Heart left ventricle (tissue), 16 donors: ENCODE results near the gene LRP5. TPM values are rescaled to one million over a fixed set of nuclear protein-coding genes. Genes with fewer than 3 reads are reported as not detected.

ENCODE experiments used
- ATAC-seq, 4 donors: fragments of 200-7000 bp; cut with Tn5 transposase; one replicate each; pipeline ENCODE4 v1.9.1; 2020 to 2022; ENCODE audit warnings: moderate library complexity in 4 of 4, mild to moderate bottlenecking in 3 of 4, moderate number of reproducible peaks in 1 of 4
- DNase-seq, 5 donors: peaks; one replicate each; pipeline ENCODE4 v3.0.0-alpha.2; 2020
- H3K27ac ChIP-seq, 12 donors: fragments of 200-600 bp; sonication (generic) in 4 of 12; one replicate each; pipeline versions ENCODE4 v1.5.0 to v1.8.0; 2016 to 2022; ENCODE audit warnings: mild to moderate bottlenecking in 2 of 12
- H3K27me3 ChIP-seq, 9 donors: fragments of 200-600 bp; sonication (generic) in 2 of 9; one replicate each; pipeline versions ENCODE4 v1.5.1 to v1.8.0; 2016 to 2022; ENCODE audit warnings: mild to moderate bottlenecking in 3 of 9
- H3K36me3 ChIP-seq, 9 donors: fragments of 200-600 bp; sonication (generic) in 2 of 9; one replicate each; pipeline versions ENCODE4 v1.5.0 to v1.8.0; 2018 to 2022; ENCODE audit warnings: mild to moderate bottlenecking in 2 of 9
- H3K4me1 ChIP-seq, 12 donors: fragments of 200-600 bp; sonication (generic) in 4 of 12; one replicate each; pipeline versions ENCODE4 v1.5.0 to v1.8.0; 2016 to 2022; ENCODE audit warnings: mild to moderate bottlenecking in 3 of 12
- H3K4me3 ChIP-seq, 12 donors: fragments of 200-600 bp; sonication (generic) in 4 of 12; one replicate each; pipeline versions ENCODE4 v1.5.0 to v1.8.0; 2017 to 2022; ENCODE audit warnings: mild to moderate bottlenecking in 9 of 12, moderate library complexity in 4 of 12
- H3K9me3 ChIP-seq, 12 donors: fragments of 200-600 bp; sonication (generic) in 4 of 12; one replicate each; pipeline versions ENCODE4 v1.5.0 to v1.8.0; 2016 to 2022; ENCODE audit warnings: mild to moderate bottlenecking in 1 of 12
- POLR2A ChIP-seq, 2 donors: fragments of 450-650 bp; IDR thresholded peaks; one replicate each; pipeline ENCODE4 v1.6.1; 2017; ENCODE audit warnings: antibody characterized with exemption in 2 of 2, mild to moderate bottlenecking in 2 of 2, moderate library complexity in 2 of 2
- WGBS, 4 donors: extraction: QIAGEN DNeasy Blood & Tissue Kit in 2 of 4; methylation state at CpG; one replicate each; pipeline versions ENCODE4 v1.1.5 to v1.1.7; 2013 to 2018; 5-methylcytosine and 5-hydroxymethylcytosine counted together
- intact Hi-C, 10 donors: fragments of 100-400 bp; cut with DNase I; formaldehyde crosslinking; loops; one replicate each; pipeline versions ENCODE4 v1.11.1 to v1.14.2; 2022
- polyA plus RNA-seq, 2 donors: library from polyadenylated mRNA; stranded (reverse); fragments of 200-250 nt; gene quantifications; one replicate each; pipeline ENCODE4 v1.2.3, GENCODE V29; 2013
- total RNA-seq, 9 donors: library from RNA; depleted of rRNA in 2 of 9; stranded (reverse); fragments of >200 nt in 2 of 9; fragmentation: NEBNext Ultra II Directional in 3 of 9; extraction: Animal tissue kit (Norgen Biotek cat#: 25700) in 3 of 9; gene quantifications; one replicate each; pipeline versions ENCODE4 v1.1.0 to v1.2.4, GENCODE V29; 2016 to 2023
- TF ChIP-seq, protein P1 (sequence below), 12 donors: fragments of 200-600 bp; sonication (generic) in 4 of 12; IDR thresholded peaks; one replicate each; pipeline versions ENCODE4 v1.5.0 to v1.8.0; 2018 to 2022; ENCODE audit warnings: antibody characterized with exemption in 12 of 12, mild to moderate bottlenecking in 5 of 12
- donor health status: ischemic (EF 13 %, LVEDD 7.1; RV severe dilation, severe dysfunction).
- donor health status: healthy with polysubstance abuse.
- donor health status: DM: no; HTN: yes; CAD: no.
- donor health status: DM: no; HTN: no; CAD: no.
- donor health status: ischemic (EF 25% LVEDD 6.9; RV normal size, moderate dysfunction).
- donor health status: ischemic (EF 25% LVEDD 5.7; RV mildly dilated, moderate dysfunction).
- donor health status: healthy.
- donor health status: DM: yes; HTN: yes; CAD: no.
- donor health status: ischemic (EF 35%, LVEDD 5.7; RV mildly dilated, moderate dysfunction).
- donor health status: nonischemic (EF 11% LVEDD 7.7; RV severe dilation, severe dysfunction).
- donor health status: DM: yes; HTN: yes; CAD: no.
- donor health status: PGD.
- donor health status: ischemic (EF 29% LVEDD 5.4; RV normal size, mild dysfunction).
- donor health status: nonischemic (EF 23%, LVEDD 6.1; RV moderate dilation, normal function).

LRP5 gene
- total and polyA plus RNA-seq, 11 donors, result 30.2 to 62.5 (median 39.8) TPM

DNA sequence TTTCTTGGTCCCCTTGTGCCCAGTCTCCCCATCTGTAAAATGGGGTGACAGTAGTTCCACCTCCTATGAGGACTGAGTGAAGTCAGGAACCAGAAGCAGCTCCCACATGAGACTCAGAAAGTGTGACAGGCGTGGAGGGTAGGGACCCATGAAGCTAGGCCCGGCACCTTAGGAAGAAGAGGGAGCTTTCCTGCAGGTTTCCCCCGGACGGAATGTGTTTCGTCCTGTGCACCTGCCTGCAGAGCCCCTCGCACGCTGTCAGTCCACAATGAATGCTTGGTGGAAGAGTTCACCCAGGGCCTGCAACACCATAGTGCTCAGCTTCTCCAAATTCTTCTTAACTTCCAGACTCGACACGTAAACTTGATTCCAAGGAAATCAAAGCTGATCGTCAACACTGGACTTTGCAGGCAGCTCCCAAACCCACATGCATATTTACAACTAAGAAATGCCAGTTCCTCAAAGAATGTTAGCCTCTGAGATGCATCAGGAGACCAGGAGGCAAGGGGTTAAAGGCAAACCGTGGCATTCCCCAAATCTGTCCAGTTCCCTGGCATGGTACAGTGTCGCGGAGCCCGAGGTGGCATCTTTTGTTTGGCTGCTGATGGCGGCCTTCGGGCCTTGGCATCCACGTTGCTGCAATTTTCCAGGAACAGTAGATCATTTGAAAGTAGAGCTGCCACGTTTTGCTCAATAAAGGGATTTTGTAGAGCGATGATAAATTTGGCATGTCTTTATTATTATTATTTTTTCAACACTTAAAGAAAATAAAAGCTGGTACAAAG, 15.4 kb downstream of the LRP5 start:
- H3K27me3 ChIP-seq, result no peaks in the 10 kb centered on the region
- H3K9me3 ChIP-seq, result no peaks in the 10 kb centered on the region
- intact Hi-C loops, result loop anchor here in 2 of 10 donors (2.0 to 5.0 kb wide), 2 partner anchors 13 to 55 kb away; no protein-coding TSS in a partner anchor
- TF ChIP-seq, protein P1, sequence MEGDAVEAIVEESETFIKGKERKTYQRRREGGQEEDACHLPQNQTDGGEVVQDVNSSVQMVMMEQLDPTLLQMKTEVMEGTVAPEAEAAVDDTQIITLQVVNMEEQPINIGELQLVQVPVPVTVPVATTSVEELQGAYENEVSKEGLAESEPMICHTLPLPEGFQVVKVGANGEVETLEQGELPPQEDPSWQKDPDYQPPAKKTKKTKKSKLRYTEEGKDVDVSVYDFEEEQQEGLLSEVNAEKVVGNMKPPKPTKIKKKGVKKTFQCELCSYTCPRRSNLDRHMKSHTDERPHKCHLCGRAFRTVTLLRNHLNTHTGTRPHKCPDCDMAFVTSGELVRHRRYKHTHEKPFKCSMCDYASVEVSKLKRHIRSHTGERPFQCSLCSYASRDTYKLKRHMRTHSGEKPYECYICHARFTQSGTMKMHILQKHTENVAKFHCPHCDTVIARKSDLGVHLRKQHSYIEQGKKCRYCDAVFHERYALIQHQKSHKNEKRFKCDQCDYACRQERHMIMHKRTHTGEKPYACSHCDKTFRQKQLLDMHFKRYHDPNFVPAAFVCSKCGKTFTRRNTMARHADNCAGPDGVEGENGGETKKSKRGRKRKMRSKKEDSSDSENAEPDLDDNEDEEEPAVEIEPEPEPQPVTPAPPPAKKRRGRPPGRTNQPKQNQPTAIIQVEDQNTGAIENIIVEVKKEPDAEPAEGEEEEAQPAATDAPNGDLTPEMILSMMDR (IDR thresholded peaks at IDR 0.05), result no peak
- no peak for TF ChIP-seq POLR2A (IDR thresholded peaks at IDR 0.05)
- DNase-seq, result no peak
- H3K4me3 ChIP-seq, result peak overlapping the region in 3 of 12 donors; percentile 21 to 26 (median 24)
- H3K36me3 ChIP-seq, result no peaks in the 10 kb centered on the region
- 43 to 56% (median 48%) methylated on average over 19 of the region's 19 CpGs for whole genome bisulfite sequencing, 4 donors
- peak overlapping the region in 9 of 12 donors; percentile 15 to 69 (median 34) for H3K27ac ChIP-seq
- H3K4me1 ChIP-seq, result peaks cover 16 to 96% (median 82%) of the 10 kb centered on the region in 12 donors
- no peak for ATAC-seq

DNA sequence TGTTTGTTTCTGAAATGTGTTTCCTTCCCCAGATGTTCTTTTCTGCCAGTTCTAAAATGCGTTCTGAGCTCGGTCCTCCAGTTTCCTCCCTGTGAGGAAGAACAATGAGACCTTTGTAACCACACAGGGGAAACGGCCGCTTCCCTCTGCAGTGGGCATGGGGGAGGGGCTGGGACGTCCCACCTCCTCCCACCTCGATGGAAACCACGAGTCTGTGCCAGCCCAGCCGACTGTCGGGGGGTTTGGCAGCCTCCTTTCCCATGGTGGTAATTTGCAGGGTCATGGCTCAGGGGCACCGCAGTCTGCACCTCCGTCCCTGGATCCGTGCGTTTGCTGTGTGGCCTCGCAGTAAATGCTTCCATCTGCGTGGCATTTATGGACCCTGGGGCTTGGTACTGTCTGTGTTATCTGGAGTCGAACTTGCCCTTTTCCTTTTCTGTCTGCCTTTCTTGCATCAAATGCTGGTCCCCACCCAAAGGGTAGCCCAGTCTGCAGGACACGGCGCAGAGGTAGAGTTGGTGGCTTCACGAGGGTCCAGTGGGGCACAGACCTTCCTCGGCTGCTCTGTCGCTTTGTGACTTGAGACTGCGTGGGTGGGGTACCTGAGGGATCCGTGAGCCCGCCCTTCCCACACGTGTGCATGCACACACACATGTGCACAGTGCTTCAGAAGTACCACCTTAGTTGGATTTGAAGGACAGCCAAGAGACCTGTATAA, 16.1 kb downstream of the LRP5 start:
- TF ChIP-seq, protein P1 (IDR thresholded peaks at IDR 0.05), result no peak
- no peak for TF ChIP-seq POLR2A (IDR thresholded peaks at IDR 0.05)
- peak; percentile 31 to 55 (median 43) for ATAC-seq
- WGBS, 4 donors, result 40 to 46% (median 44%) methylated on average over 16 to 25 of the region's 25 CpGs
- H3K9me3 ChIP-seq, result no peaks in the 10 kb centered on the region
- peak overlapping the region in 1 of 12 donors; percentile 24 for H3K4me3 ChIP-seq
- intact Hi-C loops, result loop anchor here in 2 of 10 donors (2.0 to 5.0 kb wide), 2 partner anchors 14 to 54 kb away; no protein-coding TSS in a partner anchor
- peak in 4 of 5 donors; percentile 61 to 75 (median 68) for DNase-seq
- H3K36me3 ChIP-seq, result no peaks in the 10 kb centered on the region
- peak overlapping the region in 9 of 12 donors; percentile 15 to 69 (median 34) for H3K27ac ChIP-seq
- H3K4me1 ChIP-seq, result peaks cover 16 to 94% (median 85%) of the 10 kb centered on the region in 12 donors
- no peaks in the 10 kb centered on the region for H3K27me3 ChIP-seq

DNA sequence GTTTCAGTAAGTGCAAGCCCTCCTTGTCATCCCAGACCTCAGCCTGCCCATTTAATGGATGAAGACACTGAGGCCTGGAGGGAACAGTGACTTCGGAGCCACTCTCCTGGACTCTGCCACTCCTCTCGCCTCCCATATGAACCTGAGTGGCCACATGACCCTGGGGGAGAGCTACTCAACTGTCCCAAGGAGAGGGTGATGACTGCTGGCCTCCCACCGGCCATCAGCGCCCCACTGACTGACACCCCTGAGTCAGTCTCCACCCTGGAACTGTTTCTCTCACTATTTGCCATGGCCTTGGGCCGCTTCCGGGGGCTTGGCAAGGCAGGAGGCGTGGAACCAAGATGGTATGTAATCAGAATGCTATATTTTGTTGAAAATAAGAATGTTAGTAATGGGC, 17.1 kb downstream of the LRP5 start:
- Histone ChIP-seq H3K4me3 (no peak overlapping the region), H3K27me3 (no peaks in the 10 kb centered on the region), H3K27ac (peak overlapping the region in 5 of 12 donors; percentile 15 to 83 (median 43)), H3K9me3 (peaks cover 0 to 1% (median 0%) of the 10 kb centered on the region in 12 donors), H3K4me1 (peaks cover 16 to 86% (median 79%) of the 10 kb centered on the region in 12 donors), H3K36me3 (no peaks in the 10 kb centered on the region)
- intact Hi-C loops, result loop anchor here in 2 of 10 donors (2.0 to 5.0 kb wide), 2 partner anchors 15 to 53 kb away; no protein-coding TSS in a partner anchor
- ATAC-seq (no peak), DNase-seq (no peak)
- WGBS, 4 donors, result 82 to 98% (median 88%) methylated on average over 6 to 7 of the region's 7 CpGs
- TF ChIP-seq POLR2A (IDR thresholded peaks at IDR 0.05), result no peak
- TF ChIP-seq, protein P1 (IDR thresholded peaks at IDR 0.05), result no peak
